ENCODE results near the gene EDRF1. TPM values are rescaled to one million over a fixed set of nuclear protein-coding genes. Genes with fewer than 3 reads are reported as not detected.

The EDRF1 gene
- total and polyA plus RNA-seq, 9 donors = 17.0 to 29.0 (median 23.5) TPM

DNA sequence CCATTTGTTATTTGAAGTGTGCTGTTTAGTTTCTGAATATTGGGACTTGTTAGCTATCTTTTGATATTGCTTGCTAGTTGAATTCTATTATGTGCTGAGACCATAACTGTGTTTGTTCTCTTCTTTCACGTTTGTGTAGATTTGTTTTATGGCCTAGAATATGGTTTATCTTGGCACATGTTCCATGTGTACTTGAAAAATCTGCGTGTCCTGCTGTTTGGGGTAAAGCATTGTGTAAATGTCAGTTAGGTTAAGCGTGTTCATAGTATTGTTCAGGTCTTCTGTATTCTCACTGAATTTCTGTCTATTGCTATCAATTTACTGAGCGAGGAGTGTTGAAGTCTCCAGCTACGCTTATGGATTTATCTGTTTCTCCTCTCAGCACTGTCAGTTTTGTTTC lies 36.7 kb downstream of the EDRF1 start:
- WGBS, 3 donors = 54 to 69% (median 57%) methylated on average over 5 of the region's 5 CpGs
- no peak overlapping the region for H3K4me3 ChIP-seq
- no peaks in the 10 kb centered on the region for H3K4me1 ChIP-seq (ENCODE audit: insufficient read depth)
- no peaks in the 10 kb centered on the region for H3K9me3 ChIP-seq
- H3K27ac ChIP-seq = no peak overlapping the region
- TF ChIP-seq, protein P1, sequence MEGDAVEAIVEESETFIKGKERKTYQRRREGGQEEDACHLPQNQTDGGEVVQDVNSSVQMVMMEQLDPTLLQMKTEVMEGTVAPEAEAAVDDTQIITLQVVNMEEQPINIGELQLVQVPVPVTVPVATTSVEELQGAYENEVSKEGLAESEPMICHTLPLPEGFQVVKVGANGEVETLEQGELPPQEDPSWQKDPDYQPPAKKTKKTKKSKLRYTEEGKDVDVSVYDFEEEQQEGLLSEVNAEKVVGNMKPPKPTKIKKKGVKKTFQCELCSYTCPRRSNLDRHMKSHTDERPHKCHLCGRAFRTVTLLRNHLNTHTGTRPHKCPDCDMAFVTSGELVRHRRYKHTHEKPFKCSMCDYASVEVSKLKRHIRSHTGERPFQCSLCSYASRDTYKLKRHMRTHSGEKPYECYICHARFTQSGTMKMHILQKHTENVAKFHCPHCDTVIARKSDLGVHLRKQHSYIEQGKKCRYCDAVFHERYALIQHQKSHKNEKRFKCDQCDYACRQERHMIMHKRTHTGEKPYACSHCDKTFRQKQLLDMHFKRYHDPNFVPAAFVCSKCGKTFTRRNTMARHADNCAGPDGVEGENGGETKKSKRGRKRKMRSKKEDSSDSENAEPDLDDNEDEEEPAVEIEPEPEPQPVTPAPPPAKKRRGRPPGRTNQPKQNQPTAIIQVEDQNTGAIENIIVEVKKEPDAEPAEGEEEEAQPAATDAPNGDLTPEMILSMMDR (IDR thresholded peaks at IDR 0.05) = no peak
- TF ChIP-seq POLR2A (IDR thresholded peaks at IDR 0.05) (no peak), EP300 (IDR thresholded peaks at IDR 0.05) (no peak)
- no peaks in the 10 kb centered on the region for H3K36me3 ChIP-seq
- intact Hi-C loops (cut with DNase I) = no loop called here
- H3K27me3 ChIP-seq = no peaks in the 10 kb centered on the region
- no peak for DNase-seq

GRCh38 chr10:125756853-125757487 lies 37.5 kb downstream of the EDRF1 start:
- Histone ChIP-seq H3K36me3 (no peaks in the 10 kb centered on the region), H3K9me3 (no peaks in the 10 kb centered on the region), H3K27me3 (no peaks in the 10 kb centered on the region), H3K4me1 (ENCODE audit: insufficient read depth) (no peaks in the 10 kb centered on the region), H3K4me3 (no peak overlapping the region), H3K27ac (no peak overlapping the region)
- no peak for DNase-seq
- intact Hi-C loops (cut with DNase I) = no loop called here
- TF ChIP-seq POLR2A (IDR thresholded peaks at IDR 0.05) (no peak), EP300 (IDR thresholded peaks at IDR 0.05) (no peak)
- 90 to 94% (median 94%) methylated on average over 5 of the region's 5 CpGs for WGBS, 3 donors

DNA sequence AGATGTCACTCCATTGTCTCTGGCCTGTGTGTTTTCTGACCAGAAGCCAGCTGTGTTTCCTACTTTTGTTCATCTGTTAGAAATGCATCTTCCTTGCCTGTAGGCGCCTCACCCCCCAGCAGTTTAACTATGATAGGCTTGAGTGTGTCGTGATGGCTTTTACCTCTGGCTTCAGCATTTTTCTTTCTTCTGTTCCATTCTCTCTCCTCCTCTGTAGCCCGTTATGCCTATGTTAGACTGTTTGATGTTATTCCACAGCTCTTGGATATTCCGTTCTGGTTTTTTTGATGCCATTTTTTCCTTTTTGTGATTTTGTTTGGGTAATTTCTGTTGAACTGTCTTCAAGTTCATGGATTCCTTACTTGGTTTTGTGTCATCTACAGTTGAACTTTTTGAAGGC lies 38.2 kb downstream of the EDRF1 start:
- no peaks in the 10 kb centered on the region for H3K36me3 ChIP-seq

GRCh38 chr10:125761961-125762360 lies 42.5 kb downstream of the EDRF1 start:
- WGBS, 3 donors = 42 to 51% (median 42%) methylated on average over 1 of the region's 1 CpG
- Histone ChIP-seq H3K36me3 (no peaks in the 10 kb centered on the region), H3K4me3 (no peak overlapping the region), H3K27ac (no peak overlapping the region), H3K4me1 (ENCODE audit: insufficient read depth) (no peaks in the 10 kb centered on the region), H3K9me3 (no peaks in the 10 kb centered on the region), H3K27me3 (no peaks in the 10 kb centered on the region)
- intact Hi-C loops (cut with DNase I) = no loop called here
- no peak for DNase-seq
- TF ChIP-seq POLR2A (IDR thresholded peaks at IDR 0.05) (no peak), EP300 (IDR thresholded peaks at IDR 0.05) (no peak)
- TF ChIP-seq, protein P1 (IDR thresholded peaks at IDR 0.05) = no peak

More for the DNA sequence above, 38.2 kb downstream of the EDRF1 start:
- no peak for TF ChIP-seq POLR2A (IDR thresholded peaks at IDR 0.05)
- TF ChIP-seq, protein P1 (IDR thresholded peaks at IDR 0.05) = no peak
- TF ChIP-seq EP300 (IDR thresholded peaks at IDR 0.05) = no peak
- Histone ChIP-seq H3K4me3 (no peak overlapping the region), H3K27me3 (no peaks in the 10 kb centered on the region), H3K27ac (no peak overlapping the region), H3K4me1 (ENCODE audit: insufficient read depth) (no peaks in the 10 kb centered on the region), H3K9me3 (no peaks in the 10 kb centered on the region)
- WGBS, 3 donors = 93 to 97% (median 96%) methylated on average over 4 of the region's 4 CpGs
- DNase-seq = no peak
- intact Hi-C loops (cut with DNase I) = no loop called here
